HepG2 (cell line): ENCODE data around the gene STK11. TPM values are rescaled to one million over a fixed set of nuclear protein-coding genes. Genes with fewer than 3 reads are reported as not detected.

Experiments
- ATAC-seq: fragments of 200-7000 bp; cut with Tn5 transposase; 3 replicates; pipeline ENCODE4 v1.9.1; 2020; ENCODE audit warnings: mild to moderate bottlenecking, moderate library complexity
- BruUV-seq: library from RNA; stranded (reverse); fragments of 400-500 nt; replicated peaks from 2 replicates; lab custom pipeline; 2021; lab: Mats Ljungman, UMichigan
- CTCF ChIA-PET: fragments of 300-600 bp; formaldehyde crosslinking; extraction: SDS; loops from one replicate; lab custom pipeline; 2021; ENCODE audit warnings: low total read pairs, inconsistent platforms, low intra/inter-chr PET ratio; lab: Yijun Ruan, JAX
- POLR2A ChIA-PET: fragments of 350-600 bp; sonication (Branson Sonifier 250); formaldehyde crosslinking; loops from one replicate; lab custom pipeline; 2020; ENCODE audit warnings: antibody characterized with exemption, inconsistent platforms; lab: Yijun Ruan, JAX
- DNase-seq: peaks from one replicate; pipeline ENCODE4 v3.0.0-alpha.2; 2015; ENCODE audit warnings: low spot score
- FAIRE-seq: peaks from 3 replicates; lab custom pipeline; 2011; peaks lifted over from hg19 to GRCh38; lab: Jason Lieb, UNC
- H2AFZ ChIP-seq: one replicate; pipeline ENCODE4 v1.6.1; 2011; ENCODE audit warnings: low read length, inconsistent platforms
- H3K27ac ChIP-seq: fragments of 300-600 bp; 3 replicates; pipeline ENCODE4 v1.8.0; 2011; ENCODE audit warnings: mixed run types, mild to moderate bottlenecking, mixed read lengths, low read length, inconsistent platforms; ENCODE audit not compliant: insufficient read depth; ENCODE audit errors: extremely low read length
- H3K27me3 ChIP-seq, 2 experiments: fragments of 200-600 bp in 1 of 2; 2 replicates in 1 of 2; 3 replicates in 1 of 2; pipeline versions ENCODE4 v1.6.0 to v1.8.0; 2011; ENCODE audit warnings: low read length in 2 of 2, mild to moderate bottlenecking in 2 of 2, moderate library complexity in 2 of 2, inconsistent platforms in 1 of 2; ENCODE audit not compliant: insufficient read depth in 2 of 2, control insufficient read depth in 1 of 2
- H3K36me3 ChIP-seq, 2 experiments: fragments of 200-600 bp in 1 of 2; replicated peaks in 1 of 2; 2 replicates in 1 of 2; 3 replicates in 1 of 2; pipeline versions ENCODE4 v1.5.1 to v1.8.0; 2011; ENCODE audit warnings: low read length in 2 of 2, inconsistent platforms in 1 of 2; ENCODE audit not compliant: insufficient read depth in 2 of 2, control insufficient read depth in 1 of 2
- H3K4me1 ChIP-seq: 2 replicates; pipeline ENCODE4 v1.5.1; 2012; ENCODE audit warnings: low read length, inconsistent platforms; ENCODE audit not compliant: insufficient read depth
- H3K4me2 ChIP-seq: 2 replicates; pipeline ENCODE4 v1.6.0; 2011; ENCODE audit warnings: low read depth, low read length, inconsistent platforms
- H3K4me3 ChIP-seq, 3 experiments: fragments of 200-600 bp in 1 of 3; sonication (generic), shearing (Covaris generic) in 1 of 3; replicated peaks in 1 of 3; 2 replicates each; pipeline ENCODE4 v1.5.1; 2011 to 2016; ENCODE audit warnings: low read length in 3 of 3, inconsistent platforms in 2 of 3, low read depth in 2 of 3, mild to moderate bottlenecking in 2 of 3, control low read depth in 1 of 3, mixed read lengths in 1 of 3; ENCODE audit not compliant: insufficient read depth in 1 of 3
- H3K79me2 ChIP-seq: one replicate; pipeline ENCODE4 v1.6.1; 2011; ENCODE audit warnings: low read length, inconsistent platforms; ENCODE audit not compliant: insufficient read depth
- H3K9ac ChIP-seq: 2 replicates; pipeline ENCODE4 v1.6.0; 2011; ENCODE audit warnings: mild to moderate bottlenecking, low read depth, low read length, inconsistent platforms; ENCODE audit not compliant: insufficient read depth
- H3K9me3 ChIP-seq: 2 replicates; pipeline ENCODE4 v1.5.1; 2012; ENCODE audit warnings: mild to moderate bottlenecking, low read length
- H4K20me1 ChIP-seq: 2 replicates; pipeline ENCODE4 v1.6.0; 2011; ENCODE audit warnings: inconsistent platforms, mild to moderate bottlenecking, low read length, moderate library complexity; ENCODE audit not compliant: insufficient read depth
- CSRNP2 ChIP-seq: sonication (generic); formaldehyde crosslinking; conservative IDR thresholded peaks from 2 replicates; pipeline ENCODE4 v1.8.0; 2022; ENCODE audit warnings: low read depth, missing genetic modification reagents
- GABPB1 ChIP-seq: IDR thresholded peaks from 2 replicates; pipeline ENCODE4 v1.6.1; 2016; ENCODE audit warnings: mild to moderate bottlenecking, missing genetic modification reagents, moderate library complexity, missing compliant biosample characterization
- HOXA3 ChIP-seq: sonication (generic); formaldehyde crosslinking; IDR thresholded peaks from 2 replicates; pipeline ENCODE4 v1.5.0; 2020; ENCODE audit warnings: missing genetic modification reagents
- ISL2 ChIP-seq: sonication (generic); formaldehyde crosslinking; IDR thresholded peaks from 2 replicates; pipeline ENCODE4 v1.5.0; 2020; ENCODE audit warnings: missing genetic modification reagents
- JUN ChIP-seq: sonication (generic); formaldehyde crosslinking; IDR thresholded peaks from 2 replicates; pipeline ENCODE4 v1.4.0; 2020; ENCODE audit warnings: mild to moderate bottlenecking, missing genetic modification reagents
- MAX ChIP-seq: IDR thresholded peaks from 2 replicates; pipeline ENCODE4 v1.6.1; 2012; ENCODE audit warnings: inconsistent platforms
- MTF1 ChIP-seq: sonication (generic); formaldehyde crosslinking; IDR thresholded peaks from 2 replicates; pipeline ENCODE4 v1.5.0; 2020; ENCODE audit warnings: missing genetic modification reagents
- MXD3 ChIP-seq: IDR thresholded peaks from 2 replicates; pipeline ENCODE4 v1.6.1; 2016; ENCODE audit warnings: mild to moderate bottlenecking, missing biosample characterization, missing genetic modification reagents
- NBN ChIP-seq: fragments of 450-650 bp; conservative IDR thresholded peaks from 2 replicates; pipeline ENCODE4 v1.6.1; 2017
- NFE2 ChIP-seq: sonication (generic); formaldehyde crosslinking; IDR thresholded peaks from 2 replicates; pipeline ENCODE4 v1.4.0; 2020; ENCODE audit warnings: missing genetic modification reagents
- NR1H2 ChIP-seq: sonication (generic); formaldehyde crosslinking; IDR thresholded peaks from 2 replicates; pipeline ENCODE4 v1.8.1; 2022; ENCODE audit warnings: low read depth, missing genetic modification reagents, borderline replicate concordance
- ZBTB38 ChIP-seq: sonication (generic); formaldehyde crosslinking; IDR thresholded peaks from 2 replicates; pipeline ENCODE4 v1.5.1; 2020; ENCODE audit warnings: mild to moderate bottlenecking, missing genetic modification reagents
- ZNF142 ChIP-seq: sonication (generic); formaldehyde crosslinking; IDR thresholded peaks from 2 replicates; pipeline ENCODE4 v1.4.0; 2020; ENCODE audit warnings: missing genetic modification reagents
- ZNF605 ChIP-seq: sonication (generic); formaldehyde crosslinking; IDR thresholded peaks from 2 replicates; pipeline ENCODE4 v1.8.0; 2022; ENCODE audit warnings: mild to moderate bottlenecking, missing genetic modification reagents
- ZNF83 ChIP-seq: sonication (generic); formaldehyde crosslinking; IDR thresholded peaks from 2 replicates; pipeline ENCODE4 v1.4.0; 2020; ENCODE audit warnings: missing genetic modification reagents, mild to moderate bottlenecking, borderline replicate concordance
- WGBS: methylation state at CpG from one replicate; pipeline ENCODE4 v1.1.6; 2017; ENCODE audit warnings: low lambda C conversion rate; 5-methylcytosine and 5-hydroxymethylcytosine counted together
- in situ Hi-C: cut with HindIII; loops from 2 replicates; pipeline ENCODE4 v1.10.0; 2017; ENCODE audit warnings: low pct_unique_long_range_greater_than_20kb; ENCODE audit not compliant: extremely low pct_ligation_motif_present
- intact Hi-C: fragments of 100-400 bp; cut with micrococcal nuclease; formaldehyde crosslinking; loops from one replicate; pipeline ENCODE4 v1.10.0; 2022; ENCODE audit not compliant: unreplicated experiment
- polyA plus RNA-seq, 8 experiments: library from polyadenylated mRNA; depleted of rRNA in 3 of 8; stranded (reverse) in 7 of 8; unstranded in 1 of 8; fragments of >200 nt; fragmentation: Illumina TruSeq in 4 of 8; extraction: Trizol in 4 of 8; gene quantifications; 2 replicates each; pipeline versions ENCODE4 v1.2.1 to v1.2.3, GENCODE V29; 2011 to 2016; ENCODE audit warnings: low read depth in 4 of 8, missing spikeins in 1 of 8, mixed read lengths in 1 of 8; ENCODE audit not compliant: insufficient read depth in 1 of 8
- total RNA-seq, 5 experiments: library from RNA; depleted of rRNA; stranded (reverse); fragments of >200 nt; fragmentation: Illumina TruSeq; extraction: Trizol; gene quantifications; 2 replicates each; pipeline ENCODE4 v1.2.3, GENCODE V29; 2016; ENCODE audit warnings: low read depth in 1 of 5

STK11 gene
- total and polyA plus RNA-seq, 2 of the 13 experiments (the other 11 are each of a cell fraction or from before 2014, with no cell fraction given): 27.5 to 43.6 TPM

- TF ChIP-seq ZNF142 (CRISPR knock-in tag) (no peak), NBN (no peak), ZNF83 (no peak), MTF1 (CRISPR knock-in tag) (no peak), JUN (no peak)
Measured at GRCh38 chr19:1236576-1236975, 31.0 kb downstream of the STK11 start (continued).

GRCh38 chr19:1237027-1237659 is 31.6 kb downstream of the STK11 start:
- H3K27me3 ChIP-seq: no peaks in the 10 kb centered on the region
- in situ Hi-C loops: no loop called here
- DNase-seq (no peak), ATAC-seq (no peak), FAIRE-seq (no peak)
- peak overlapping the region; percentile 50 to 77 (median 77); a peak in 5 of 6 replicates for H3K4me3 ChIP-seq
- peak overlapping the region; percentile 64; the same call in 1 of the 2 replicates for H3K9ac ChIP-seq
- no peak overlapping the region for H2AFZ ChIP-seq
- ChIA-PET CTCF (no interaction called here), POLR2A (no interaction called here)
- WGBS: 39% methylated on average over 26 of the region's 60 CpGs
- no TSS peak for BruUV-seq
- H4K20me1 ChIP-seq: no peaks in the 10 kb centered on the region
- H3K4me2 ChIP-seq: peak overlapping the region; percentile 91
- no peaks in the 10 kb centered on the region for H3K9me3 ChIP-seq
- intact Hi-C loops: no loop called here
- peaks cover 4% of the 10 kb centered on the region for H3K79me2 ChIP-seq
- H3K27ac ChIP-seq: no peak overlapping the region
- H3K4me1 ChIP-seq: peaks cover 39% of the 10 kb centered on the region
- H3K36me3 ChIP-seq: peaks cover 0 to 3% of the 10 kb centered on the region in 2 experiments; a peak in 1 of 5 replicates
- TF ChIP-seq NR1H2 (no peak), ZNF605 (CRISPR knock-in tag) (no peak), ISL2 (CRISPR knock-in tag) (no peak), NFE2 (CRISPR knock-in tag) (no peak), GABPB1 (CRISPR knock-in tag) (peak; percentile 32; the same call in 1 of the 2 replicates), MXD3 (CRISPR knock-in tag) (0 out of 2 replicates have a peak, but pooled peaks have one; percentile 33), MAX (0 out of 2 replicates have a peak, but pooled peaks have one; percentile 13), CSRNP2 (CRISPR knock-in tag) (no peak), ZBTB38 (CRISPR knock-in tag) (no peak), HOXA3 (0 out of 2 replicates have a peak, but pooled peaks have one; percentile 7)
